ENCODE data around the gene PPP2R2B.
"Not testable (repeated sequence)": the region's sequence is repeated elsewhere in the genome, so short reads cannot be mapped to it uniquely, and the experiment has no call there.

Gene PPP2R2B

GRCh38 chr5:146607659-146608332 lies 270.8 kb downstream of the PPP2R2B start:
- no peak for DNase-seq (ENCODE audit: low read depth)

GRCh38 chr5:146606893-146607292 lies 271.7 kb downstream of the PPP2R2B start:
- DNase-seq (ENCODE audit: low read depth): no peak

- DNase-seq (ENCODE audit: low read depth): no peak
Observed at GRCh38 chr5:146600376-146600775, 278.2 kb downstream of the PPP2R2B start.

GRCh38 chr5:146599261-146599660 lies 279.3 kb downstream of the PPP2R2B start:
- DNase-seq (ENCODE audit: low read depth): no peak

- no peak for DNase-seq (ENCODE audit: low read depth)
Observed at GRCh38 chr5:146595088-146595487, 283.5 kb downstream of the PPP2R2B start.

- DNase-seq (ENCODE audit: low read depth): no peak
Observed at GRCh38 chr5:146592352-146592751, 286.2 kb downstream of the PPP2R2B start.

- no peak for DNase-seq (ENCODE audit: low read depth)
Observed at GRCh38 chr5:146589028-146589345, 289.6 kb downstream of the PPP2R2B start.

GRCh38 chr5:146588331-146589027 lies 290.1 kb downstream of the PPP2R2B start:
- DNase-seq (ENCODE audit: low read depth): peak; percentile 16

GRCh38 chr5:146586752-146587151 lies 291.8 kb downstream of the PPP2R2B start:
- DNase-seq (ENCODE audit: low read depth): no peak

- DNase-seq (ENCODE audit: low read depth): no peak
Observed at GRCh38 chr5:146584750-146585149, 293.8 kb downstream of the PPP2R2B start.

- DNase-seq (ENCODE audit: low read depth): no peak
Observed at GRCh38 chr5:146582051-146582596, 296.4 kb downstream of the PPP2R2B start.

- no peak for DNase-seq (ENCODE audit: low read depth)
Observed at GRCh38 chr5:146580237-146580636, 298.3 kb downstream of the PPP2R2B start.

GRCh38 chr5:146574713-146575112 lies 303.8 kb downstream of the PPP2R2B start:
- DNase-seq (ENCODE audit: low read depth): no peak

- DNase-seq (ENCODE audit: low read depth): no peak
Observed at GRCh38 chr5:146568161-146568560, 310.4 kb downstream of the PPP2R2B start.

- DNase-seq (ENCODE audit: low read depth): peak; percentile 61
Observed at GRCh38 chr5:146565764-146566367, 312.7 kb downstream of the PPP2R2B start.

- peak; percentile 37 for DNase-seq (ENCODE audit: low read depth)
Observed at GRCh38 chr5:146564007-146564762, 314.4 kb downstream of the PPP2R2B start.

- DNase-seq (ENCODE audit: low read depth): no peak
Observed at GRCh38 chr5:146562461-146562860, 316.1 kb downstream of the PPP2R2B start.

- peak; percentile 78 for DNase-seq (ENCODE audit: low read depth)
Observed at GRCh38 chr5:146561711-146562110, 316.8 kb downstream of the PPP2R2B start.

- DNase-seq (ENCODE audit: low read depth): peak; percentile 82
Observed at GRCh38 chr5:146560205-146560812, 318.2 kb downstream of the PPP2R2B start.

GRCh38 chr5:146556884-146557283 lies 321.7 kb downstream of the PPP2R2B start:
- not testable (repeated sequence) for DNase-seq (ENCODE audit: low read depth)

- no peak for DNase-seq (ENCODE audit: low read depth)
Observed at GRCh38 chr5:146553446-146553845, 325.1 kb downstream of the PPP2R2B start.

GRCh38 chr5:146549615-146550014 lies 328.9 kb downstream of the PPP2R2B start:
- no peak for DNase-seq (ENCODE audit: low read depth)

All from EH (cell line).